Right lobe of liver (tissue), 6 donors: Measurements from ENCODE around the gene KATNAL1. TPM values are rescaled to one million over a fixed set of nuclear protein-coding genes. Genes with fewer than 3 reads are reported as not detected.

Source experiments
- ATAC-seq, 4 donors: fragments of 200-7000 bp; cut with Tn5 transposase; one replicate each; pipeline ENCODE4 v1.9.1; 2020; ENCODE audit warnings: mild to moderate bottlenecking in 4 of 4, moderate library complexity in 4 of 4
- DNase-seq, 3 donors: peaks; one replicate each; pipeline ENCODE4 v3.0.0-alpha.2; 2020
- H3K27ac ChIP-seq, 3 donors: fragments of 200-600 bp; one replicate each; pipeline ENCODE4 v1.8.0; 2022
- H3K27me3 ChIP-seq, 2 donors: fragments of 200-600 bp; one replicate each; pipeline ENCODE4 v1.8.0; 2022
- H3K36me3 ChIP-seq, 4 donors: fragments of 200-600 bp; sonication (generic) in 1 of 4; one replicate each; pipeline versions ENCODE4 v1.5.1 to v1.8.0; 2017 to 2022; ENCODE audit warnings: control low read depth in 1 of 4
- H3K4me1 ChIP-seq, 4 donors: fragments of 200-600 bp; sonication (generic) in 1 of 4; one replicate each; pipeline versions ENCODE4 v1.5.1 to v1.8.0; 2017 to 2022; ENCODE audit warnings: control low read depth in 1 of 4
- H3K4me3 ChIP-seq, 3 donors: fragments of 200-600 bp; one replicate each; pipeline ENCODE4 v1.8.0; 2022
- H3K9me3 ChIP-seq, 4 donors: fragments of 200-600 bp; sonication (generic) in 1 of 4; one replicate each; pipeline versions ENCODE4 v1.5.1 to v1.8.0; 2017 to 2022; ENCODE audit warnings: control low read depth in 1 of 4
- POLR2A ChIP-seq: fragments of 450-650 bp; IDR thresholded peaks from one replicate; pipeline ENCODE4 v1.6.1; 2017; ENCODE audit warnings: antibody characterized with exemption, mild to moderate bottlenecking
- WGBS: methylation state at CpG from one replicate; pipeline ENCODE4 v1.1.6; 2018; ENCODE audit warnings: low coverage, low lambda C conversion rate; ENCODE audit not compliant: insufficient coverage; ENCODE audit errors: missing lambda C conversion rate; 5-methylcytosine and 5-hydroxymethylcytosine counted together
- intact Hi-C, 2 donors: fragments of 100-400 bp; cut with DNase I; formaldehyde crosslinking; loops; one replicate each; pipeline versions ENCODE4 v1.11.2 to v1.14.1; 2022
- total RNA-seq, 6 experiments: library from RNA; depleted of rRNA in 2 of 6; stranded (reverse); fragments of >200 nt in 2 of 6; fragmentation: NEBNext Ultra II Directional in 3 of 6; extraction: Animal tissue kit (Norgen Biotek cat#: 25700) in 3 of 6; gene quantifications; one replicate each; pipeline versions ENCODE4 v1.1.0 to v1.2.4, GENCODE V29; 2016 to 2023
- TF ChIP-seq, protein P1 (sequence below), 4 donors: fragments of 200-600 bp in 3 of 4; fragments of 450-650 bp in 1 of 4; IDR thresholded peaks; one replicate each; pipeline versions ENCODE4 v1.5.1 to v1.8.0; 2016 to 2022; ENCODE audit warnings: antibody characterized with exemption in 4 of 4, mild to moderate bottlenecking in 2 of 4
- donor health status: DM: no; HTN: yes; CAD: no.
- donor health status: DM: no; HTN: no; CAD: no.
- donor health status: DM: no; HTN: no; CAD: no.
- donor health status: DM: no; HTN: yes; CAD: no.
- donor health status: DM: no; HTN: yes; CAD: no.

The KATNAL1 gene
- total RNA-seq, 6 experiments from 2014 or later: 6.3 to 10.0 (median 9.3) TPM

DNA sequence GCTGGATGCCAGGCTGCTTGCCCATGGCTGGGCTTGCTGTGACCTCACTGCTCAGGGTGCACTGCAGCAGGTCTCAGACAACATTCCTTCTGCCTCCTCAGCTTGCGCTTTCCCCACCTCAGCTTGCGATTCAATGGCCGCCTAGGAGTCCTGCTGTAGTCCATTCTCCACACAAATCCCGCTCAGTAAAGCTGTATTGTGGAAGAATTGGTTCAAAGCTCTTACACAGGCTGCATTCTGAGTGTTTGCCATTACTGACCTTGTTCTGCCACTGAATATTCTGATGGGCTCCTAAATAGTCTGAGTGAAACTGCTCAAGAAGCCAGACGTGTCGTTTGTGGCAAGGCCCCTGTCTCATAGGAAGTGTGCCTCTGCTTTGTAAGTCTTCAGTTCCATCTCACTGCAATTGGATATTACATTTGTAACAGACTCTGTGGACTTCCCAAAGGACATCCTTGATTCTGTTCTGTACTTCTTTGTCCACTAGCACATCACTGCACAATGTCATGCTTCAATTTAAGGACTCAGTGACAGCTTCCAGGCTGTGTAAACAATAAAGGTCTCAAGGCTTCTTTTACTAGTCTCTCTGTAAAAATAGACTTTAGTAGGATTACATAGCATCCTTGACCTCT is 49.8 kb downstream of the KATNAL1 start:
- no peak overlapping the region for H3K4me3 ChIP-seq
- H3K36me3 ChIP-seq: no peaks in the 10 kb centered on the region
- peak in 2 of 4 donors; percentile 24 to 29 for ATAC-seq
- H3K4me1 ChIP-seq: peaks cover 0 to 5% (median 0%) of the 10 kb centered on the region in 4 donors
- no peaks in the 10 kb centered on the region for H3K27me3 ChIP-seq
- no peak for DNase-seq
- intact Hi-C loops: no loop called here
- no peaks in the 10 kb centered on the region for H3K9me3 ChIP-seq
- WGBS: 97% methylated on average over 4 of the region's 6 CpGs
- TF ChIP-seq, protein P1, sequence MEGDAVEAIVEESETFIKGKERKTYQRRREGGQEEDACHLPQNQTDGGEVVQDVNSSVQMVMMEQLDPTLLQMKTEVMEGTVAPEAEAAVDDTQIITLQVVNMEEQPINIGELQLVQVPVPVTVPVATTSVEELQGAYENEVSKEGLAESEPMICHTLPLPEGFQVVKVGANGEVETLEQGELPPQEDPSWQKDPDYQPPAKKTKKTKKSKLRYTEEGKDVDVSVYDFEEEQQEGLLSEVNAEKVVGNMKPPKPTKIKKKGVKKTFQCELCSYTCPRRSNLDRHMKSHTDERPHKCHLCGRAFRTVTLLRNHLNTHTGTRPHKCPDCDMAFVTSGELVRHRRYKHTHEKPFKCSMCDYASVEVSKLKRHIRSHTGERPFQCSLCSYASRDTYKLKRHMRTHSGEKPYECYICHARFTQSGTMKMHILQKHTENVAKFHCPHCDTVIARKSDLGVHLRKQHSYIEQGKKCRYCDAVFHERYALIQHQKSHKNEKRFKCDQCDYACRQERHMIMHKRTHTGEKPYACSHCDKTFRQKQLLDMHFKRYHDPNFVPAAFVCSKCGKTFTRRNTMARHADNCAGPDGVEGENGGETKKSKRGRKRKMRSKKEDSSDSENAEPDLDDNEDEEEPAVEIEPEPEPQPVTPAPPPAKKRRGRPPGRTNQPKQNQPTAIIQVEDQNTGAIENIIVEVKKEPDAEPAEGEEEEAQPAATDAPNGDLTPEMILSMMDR (IDR thresholded peaks at IDR 0.05): no peak
- TF ChIP-seq POLR2A: no peak
- no peak overlapping the region for H3K27ac ChIP-seq

DNA sequence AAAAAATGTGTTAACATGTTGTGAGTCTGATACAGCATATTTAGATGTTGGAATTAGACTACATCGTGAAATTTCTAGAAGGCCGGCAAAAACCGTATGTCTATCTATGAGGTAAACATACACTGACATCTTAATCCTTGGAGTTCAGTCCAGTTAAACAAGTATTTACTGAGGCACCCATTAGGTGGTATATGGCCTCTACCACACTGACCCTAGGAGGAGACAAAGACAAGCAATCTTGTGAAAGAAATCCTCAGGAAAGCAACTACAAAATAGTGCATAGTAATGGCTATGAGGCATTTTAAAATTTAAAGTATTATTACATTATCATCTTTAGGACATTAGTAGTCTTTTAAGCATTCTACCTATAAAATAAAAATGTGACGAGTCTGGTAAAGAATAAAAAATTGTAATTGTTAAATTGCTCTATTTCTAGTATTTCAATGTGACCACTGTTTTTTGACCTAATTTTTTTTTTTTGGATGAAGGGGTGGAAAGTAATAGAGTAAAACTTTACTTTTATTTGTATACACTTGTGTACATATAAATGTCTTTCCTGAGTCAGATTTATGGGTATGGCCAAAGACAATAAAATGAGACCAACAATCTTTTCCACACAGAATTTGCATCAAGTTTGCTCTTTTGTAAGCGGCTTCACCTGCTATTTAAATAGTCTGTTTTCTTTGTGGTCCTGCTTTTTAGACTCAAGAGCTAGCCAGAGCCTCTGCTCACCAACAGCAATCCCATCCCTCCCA is 50.5 kb downstream of the KATNAL1 start:
- intact Hi-C loops: no loop called here
- WGBS: 89% methylated on average over 5 of the region's 5 CpGs
- TF ChIP-seq, protein P1 (IDR thresholded peaks at IDR 0.05): peak in 1 of 4 donors; percentile 11
- TF ChIP-seq POLR2A: no peak

DNA sequence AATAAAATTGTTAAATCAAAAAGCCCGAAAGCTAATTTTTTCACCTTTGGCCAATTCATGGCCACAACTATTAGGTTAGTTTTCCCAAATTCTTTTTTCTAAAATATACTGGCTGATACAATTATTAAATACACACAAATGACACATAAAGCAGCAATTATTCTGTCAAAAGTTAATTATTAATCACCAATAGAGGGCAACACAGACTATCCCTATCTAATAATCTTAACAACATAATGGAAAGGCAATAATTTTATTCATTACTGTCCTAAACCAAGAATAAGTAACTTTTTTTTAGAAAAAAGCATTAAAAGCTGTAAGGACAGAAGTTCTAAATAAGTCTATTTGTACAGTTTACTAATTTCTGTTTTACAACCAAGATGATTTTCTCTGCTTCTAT is 51.7 kb downstream of the KATNAL1 start:
- intact Hi-C loops: no loop called here
- TF ChIP-seq, protein P1 (IDR thresholded peaks at IDR 0.05): peak in 3 of 4 donors; percentile 31 to 37 (median 37)
- TF ChIP-seq POLR2A: no peak
- Histone ChIP-seq H3K36me3 (no peaks in the 10 kb centered on the region), H3K4me1 (peaks cover 0 to 5% (median 0%) of the 10 kb centered on the region in 4 donors), H3K27me3 (no peaks in the 10 kb centered on the region), H3K9me3 (no peaks in the 10 kb centered on the region), H3K4me3 (no peak overlapping the region), H3K27ac (no peak overlapping the region)
- DNase-seq (no peak), ATAC-seq (peak in 3 of 4 donors; percentile 35 to 55 (median 51))
- WGBS: 78% methylated on average over 1 of the region's 1 CpG

More for the DNA sequence above, 50.5 kb downstream of the KATNAL1 start:
- DNase-seq: no peak
- H3K4me3 ChIP-seq: no peak overlapping the region
- peak in 1 of 4 donors; percentile 11 for ATAC-seq
- H3K27me3 ChIP-seq: no peaks in the 10 kb centered on the region
- no peak overlapping the region for H3K27ac ChIP-seq
- H3K9me3 ChIP-seq: no peaks in the 10 kb centered on the region
- no peaks in the 10 kb centered on the region for H3K36me3 ChIP-seq
- peaks cover 0 to 5% (median 0%) of the 10 kb centered on the region in 4 donors for H3K4me1 ChIP-seq

DNA sequence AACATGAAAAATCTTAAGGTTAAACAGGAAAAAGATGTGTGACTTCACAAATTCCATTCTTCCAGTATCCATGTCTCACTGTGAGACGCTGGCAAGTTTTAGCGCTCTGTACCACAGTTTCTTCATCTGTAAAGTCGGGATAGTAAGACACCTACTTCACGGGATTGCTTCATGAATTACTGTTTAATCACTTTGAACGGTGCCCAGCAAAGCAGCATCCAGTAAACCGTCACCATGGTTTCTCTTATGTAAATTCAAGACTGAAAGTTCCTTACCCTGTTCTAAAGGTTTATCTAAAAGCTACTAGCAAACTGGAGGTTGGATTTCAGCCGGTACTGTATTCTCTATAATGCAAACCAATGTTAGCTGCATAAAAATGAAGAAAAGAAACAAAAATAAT is 53.5 kb downstream of the KATNAL1 start:
- no peaks in the 10 kb centered on the region for H3K36me3 ChIP-seq
- peak; percentile 54 to 79 (median 69) for ATAC-seq
- H3K9me3 ChIP-seq: no peaks in the 10 kb centered on the region
- no peak overlapping the region for H3K27ac ChIP-seq
- intact Hi-C loops: no loop called here
- peaks cover 0 to 5% (median 0%) of the 10 kb centered on the region in 4 donors for H3K4me1 ChIP-seq
- 70% methylated on average over 7 of the region's 7 CpGs for WGBS
- no peak overlapping the region for H3K4me3 ChIP-seq
- no peaks in the 10 kb centered on the region for H3K27me3 ChIP-seq
- TF ChIP-seq, protein P1 (IDR thresholded peaks at IDR 0.05): no peak
- TF ChIP-seq POLR2A: no peak
- no peak for DNase-seq
